Activated CD4-positive, alpha-beta T cell treated with anti-CD3 and anti-CD28 coated beads for 36 hours (primary cell): ENCODE data around the gene HSFX4. TPM values are rescaled to one million over a fixed set of nuclear protein-coding genes. Genes with fewer than 3 reads are reported as not detected.
"Not testable (repeated sequence)": the region's sequence is repeated elsewhere in the genome, so short reads cannot be mapped to it uniquely, and the experiment has no call there.

Experiments
- ATAC-seq: fragments of 200-7000 bp; cut with Tn5 transposase; one replicate; pipeline ENCODE4 v1.10.0; 2021; ENCODE audit warnings: mild to moderate bottlenecking, moderate library complexity
- CTCF ChIA-PET: fragments of 350-600 bp; sonication (Branson Sonifier 250); formaldehyde crosslinking; loops from one replicate; lab custom pipeline; 2021; ENCODE audit warnings: antibody characterized with exemption; lab: Charles Lee
- POLR2A ChIA-PET: fragments of 350-600 bp; sonication (Branson Sonifier 250); formaldehyde crosslinking; loops from one replicate; lab custom pipeline; 2021; ENCODE audit warnings: antibody characterized with exemption, inconsistent platforms; lab: Charles Lee
- DNase-seq: peaks from one replicate; pipeline ENCODE4 v3.0.0-alpha.2; 2020
- H3K27ac Mint-ChIP-seq: one replicate; pipeline ENCODE4 v1.8.0; 2021; ENCODE audit warnings: mixed read lengths
- H3K27me3 Mint-ChIP-seq: one replicate; pipeline ENCODE4 v1.8.0; 2021; ENCODE audit warnings: mixed read lengths
- H3K36me3 Mint-ChIP-seq: one replicate; pipeline ENCODE4 v1.8.0; 2021; ENCODE audit warnings: low read depth, mixed read lengths
- H3K4me1 Mint-ChIP-seq: one replicate; pipeline ENCODE4 v1.8.0; 2021; ENCODE audit warnings: mixed read lengths
- H3K4me3 Mint-ChIP-seq: one replicate; pipeline ENCODE4 v1.8.0; 2021; ENCODE audit warnings: mild to moderate bottlenecking, moderate library complexity, mixed read lengths
- H3K9me3 Mint-ChIP-seq: one replicate; pipeline ENCODE4 v1.8.0; 2021; ENCODE audit warnings: low read depth, mixed read lengths
- intact Hi-C, 2 experiments: fragments of 100-400 bp; cut with DNase I in 1 of 2; cut with micrococcal nuclease in 1 of 2; formaldehyde crosslinking; loops; one replicate each; pipeline versions ENCODE4 v1.14.2 to v1.15.1; 2022 to 2024; cut with DNase I, micrococcal nuclease
- total RNA-seq, 2 experiments: library from RNA; stranded (reverse); gene quantifications; one replicate each; pipeline ENCODE4 v1.2.3, GENCODE V29; 2021

Gene HSFX4, protein sequence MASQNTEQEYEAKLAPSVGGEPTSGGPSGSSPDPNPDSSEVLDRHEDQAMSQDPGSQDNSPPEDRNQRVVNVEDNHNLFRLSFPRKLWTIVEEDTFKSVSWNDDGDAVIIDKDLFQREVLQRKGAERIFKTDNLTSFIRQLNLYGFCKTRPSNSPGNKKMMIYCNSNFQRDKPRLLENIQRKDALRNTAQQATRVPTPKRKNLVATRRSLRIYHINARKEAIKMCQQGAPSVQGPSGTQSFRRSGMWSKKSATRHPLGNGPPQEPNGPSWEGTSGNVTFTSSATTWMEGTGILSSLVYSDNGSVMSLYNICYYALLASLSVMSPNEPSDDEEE
- total RNA-seq = not detected

DNA sequence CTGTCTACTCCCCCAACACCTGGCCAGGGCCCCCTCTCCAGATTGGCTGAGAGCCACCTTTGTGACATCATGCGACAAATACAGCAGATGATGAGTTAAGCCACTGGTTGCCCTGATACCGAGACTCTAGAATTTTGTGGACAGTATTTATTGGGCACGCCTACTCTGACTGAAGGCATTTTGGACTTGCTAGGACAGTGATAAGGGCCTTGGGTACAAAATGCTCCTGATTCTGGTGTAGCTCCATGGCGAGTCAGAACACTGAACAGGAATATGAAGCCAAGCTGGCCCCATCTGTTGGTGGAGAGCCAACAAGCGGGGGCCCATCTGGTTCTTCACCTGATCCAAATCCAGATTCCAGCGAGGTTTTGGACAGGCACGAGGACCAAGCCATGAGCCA lies at the start of gene HSFX4:
TSS of gene HSFX4 (plus strand) at position 174 of the 400 bp plus-strand sequence. CDS start at position 246, 72 bp downstream.
- H3K9me3 Mint-ChIP-seq, DNase-seq, CTCF ChIA-PET, H3K27me3 Mint-ChIP-seq, H3K4me3 Mint-ChIP-seq, POLR2A ChIA-PET, intact Hi-C loops, H3K4me1 Mint-ChIP-seq, H3K27ac Mint-ChIP-seq, ATAC-seq, H3K36me3 Mint-ChIP-seq: not testable (repeated sequence)

DNA sequence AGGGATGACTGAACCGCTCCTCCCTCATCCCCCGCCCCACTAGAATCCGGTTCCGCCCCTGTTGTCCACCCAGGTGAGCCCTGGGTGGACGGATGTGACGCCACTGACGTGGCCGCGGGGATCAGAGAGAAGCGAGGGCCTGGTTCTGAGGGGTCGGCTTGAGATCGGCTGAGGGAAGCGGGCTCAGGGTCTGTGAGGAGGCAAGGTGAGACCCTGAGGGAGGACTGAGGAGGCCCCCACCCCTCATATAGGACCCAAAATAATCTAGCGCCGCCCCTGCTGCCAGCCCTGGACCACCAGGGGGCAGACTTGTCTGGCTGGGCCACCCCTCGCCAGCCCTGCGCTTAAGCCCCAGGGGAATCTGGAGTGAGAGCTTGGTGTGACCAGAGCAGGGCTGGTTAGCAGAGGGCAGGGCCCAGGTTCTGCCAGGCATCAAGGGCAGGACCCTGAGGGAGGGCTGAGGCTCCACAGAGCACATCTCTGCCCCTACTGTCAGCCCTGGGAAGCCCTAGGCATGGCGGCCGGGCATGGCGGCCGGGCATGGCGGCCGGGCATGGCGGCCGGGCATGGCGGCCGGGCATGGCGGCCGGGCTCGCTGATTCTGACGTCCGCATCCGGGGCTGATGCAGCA lies 48.2 kb upstream of the HSFX4 start, which contains the start of gene MAGEA8:
TSS of gene MAGEA8 (plus strand) at position 103 of the 631 bp plus-strand sequence. CDS start 3,090 bp downstream, outside the sequence.
- Mint-ChIP-seq H3K27ac (no peak within 1 kb of the TSS), H3K27me3 (no peaks in the 10 kb centered on the region), H3K36me3 (no peaks in the 10 kb centered on the region), H3K4me1 (no peaks in the 10 kb centered on the region), H3K9me3 (no peaks in the 10 kb centered on the region), H3K4me3 (no peak within 1 kb of the TSS)
- ChIA-PET POLR2A (no interaction called here), CTCF (no interaction called here)
- intact Hi-C loops = no loop called here
- no peak for ATAC-seq
- DNase-seq = peak; percentile 40

DNA sequence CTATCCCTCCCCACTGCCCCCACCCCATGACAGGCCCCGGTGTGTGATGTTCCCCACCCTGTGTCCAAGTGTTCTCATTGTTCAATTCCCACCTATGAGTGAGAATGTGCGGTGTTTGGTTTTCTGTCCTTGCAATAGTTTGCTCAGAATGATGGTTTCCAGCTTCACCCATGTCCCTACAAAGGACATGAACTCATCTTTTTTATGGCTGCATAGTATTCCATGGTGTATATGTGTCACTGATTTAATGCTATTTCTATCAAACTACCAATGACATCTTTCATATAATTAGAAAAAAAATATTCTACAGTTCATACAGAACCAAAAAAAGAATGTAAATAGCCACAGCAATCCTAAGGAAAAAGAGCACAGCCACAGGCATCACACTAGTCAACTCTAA lies 38.5 kb upstream of the HSFX4 start:
- H3K27ac Mint-ChIP-seq, ATAC-seq, H3K27me3 Mint-ChIP-seq, DNase-seq, H3K9me3 Mint-ChIP-seq, H3K4me1 Mint-ChIP-seq, CTCF ChIA-PET, H3K36me3 Mint-ChIP-seq, intact Hi-C loops, H3K4me3 Mint-ChIP-seq, POLR2A ChIA-PET: not testable (repeated sequence)

DNA sequence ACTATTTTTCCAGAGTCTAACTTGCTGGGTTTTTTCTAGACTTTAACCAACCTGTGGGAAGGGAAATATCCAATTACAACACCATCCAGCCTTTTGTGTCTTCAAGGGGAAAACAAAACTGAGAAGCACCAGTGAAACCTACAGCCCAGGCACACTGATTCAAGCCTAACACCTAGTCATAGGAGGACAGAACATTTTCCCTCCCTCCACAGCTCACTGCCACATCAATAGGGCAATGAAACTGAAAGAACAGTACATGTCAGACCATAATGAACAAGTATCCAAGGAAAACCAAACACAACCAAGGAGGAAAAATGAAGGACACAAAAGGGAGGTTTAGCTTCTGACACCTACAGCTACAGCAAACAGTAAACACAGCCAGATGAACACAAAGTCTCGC lies 30.8 kb upstream of the HSFX4 start:
- POLR2A ChIA-PET = no interaction called here
- peak; percentile 28 for DNase-seq
- Mint-ChIP-seq H3K27me3 (no peaks in the 10 kb centered on the region), H3K9me3 (peaks cover 6% of the 10 kb centered on the region), H3K36me3 (no peaks in the 10 kb centered on the region), H3K4me1 (peaks cover 9% of the 10 kb centered on the region), H3K27ac (no peak overlapping the region), H3K4me3 (no peak overlapping the region)
- CTCF ChIA-PET = interaction anchor here (0.8 to 1.6 kb wide), 2 partner anchors 12 to 18 kb away, joined by 4 read pairs; no protein-coding TSS in a partner anchor
- peak; percentile 91 for ATAC-seq
- intact Hi-C loops = no loop called here

DNA sequence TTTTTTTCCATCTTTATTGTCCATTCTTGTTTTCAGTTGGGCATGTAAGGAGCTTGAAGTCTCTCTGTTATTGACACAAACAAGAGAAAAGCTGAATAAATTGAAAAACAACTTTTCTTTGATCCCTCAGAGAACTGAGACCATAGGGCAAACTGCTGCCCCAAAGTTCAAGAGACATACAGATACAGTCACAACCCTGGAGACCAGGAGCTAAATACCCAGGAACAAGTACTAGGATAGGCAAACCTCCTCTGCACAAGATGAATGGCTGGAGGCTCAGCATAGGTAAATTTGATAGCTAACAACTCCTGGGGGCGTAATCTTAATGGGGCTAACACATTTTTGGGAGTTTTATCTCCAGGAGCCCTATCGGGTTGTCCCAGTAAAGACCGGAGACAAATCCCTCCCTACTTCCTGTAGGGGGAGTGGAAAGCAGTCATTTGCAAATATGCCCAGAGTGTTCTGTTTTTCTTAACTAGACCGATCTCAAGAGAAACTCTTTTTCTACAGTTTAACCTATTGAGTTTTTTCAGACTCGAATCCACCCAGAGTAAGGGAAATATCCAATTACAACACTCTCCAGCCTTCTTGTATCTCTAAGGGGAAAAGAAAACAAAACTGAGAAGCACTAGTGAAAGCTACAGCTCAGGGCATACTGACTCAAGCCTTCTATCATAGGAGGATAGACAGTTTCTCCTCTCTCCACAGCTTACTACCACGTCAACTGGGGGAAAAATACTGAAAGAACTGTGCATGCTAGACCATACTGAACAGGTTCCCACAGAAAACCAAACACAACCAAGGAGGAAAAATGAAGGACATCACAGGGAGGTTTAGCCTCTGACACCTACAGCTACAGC lies 25.3 kb upstream of the HSFX4 start:
- H3K4me3 Mint-ChIP-seq = peak overlapping the region; percentile 48
- no peaks in the 10 kb centered on the region for H3K9me3 Mint-ChIP-seq
- H3K4me1 Mint-ChIP-seq = peaks cover 8% of the 10 kb centered on the region
- intact Hi-C loops = loop anchor here in 1 of 2 experiments (5.0 kb wide), 1 partner anchor 67 kb away; no protein-coding TSS in a partner anchor
- ChIA-PET POLR2A (no interaction called here), CTCF (interaction anchor here (1.0 kb wide), 1 partner anchor 35 kb away, joined by 4 read pairs; the partner anchor contains the start of gene EOLA2)
- DNase-seq = no peak
- no peaks in the 10 kb centered on the region for H3K27me3 Mint-ChIP-seq
- peak overlapping the region; percentile 44 for H3K27ac Mint-ChIP-seq
- peaks cover 3% of the 10 kb centered on the region for H3K36me3 Mint-ChIP-seq
- peak; percentile 97 for ATAC-seq

DNA sequence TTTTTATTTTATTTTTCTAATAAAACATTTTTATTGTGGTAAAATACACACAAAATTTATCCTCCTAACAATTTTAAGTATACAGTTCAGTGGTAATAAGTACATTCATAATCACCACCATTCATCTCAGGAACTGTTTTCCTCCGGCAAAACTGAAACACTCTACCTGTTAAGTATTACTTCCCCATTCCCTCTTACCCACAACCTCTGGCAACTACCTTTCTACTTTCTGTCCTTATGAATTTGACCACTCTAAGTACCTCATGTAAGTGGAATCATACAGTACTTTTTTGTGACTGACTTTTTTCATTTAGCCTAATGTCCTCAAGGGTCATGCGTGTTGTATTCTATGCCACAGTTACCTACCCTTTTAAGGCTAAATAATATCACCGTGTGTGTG lies 21.1 kb upstream of the HSFX4 start:
- Mint-ChIP-seq H3K9me3 (no peaks in the 10 kb centered on the region), H3K27me3 (no peaks in the 10 kb centered on the region), H3K27ac (no peak overlapping the region), H3K36me3 (peaks cover 3% of the 10 kb centered on the region), H3K4me1 (peaks cover 8% of the 10 kb centered on the region), H3K4me3 (no peak overlapping the region)
- ATAC-seq = no peak
- POLR2A ChIA-PET = no interaction called here
- DNase-seq = no peak
- intact Hi-C loops = no loop called here
- CTCF ChIA-PET = no interaction called here

DNA sequence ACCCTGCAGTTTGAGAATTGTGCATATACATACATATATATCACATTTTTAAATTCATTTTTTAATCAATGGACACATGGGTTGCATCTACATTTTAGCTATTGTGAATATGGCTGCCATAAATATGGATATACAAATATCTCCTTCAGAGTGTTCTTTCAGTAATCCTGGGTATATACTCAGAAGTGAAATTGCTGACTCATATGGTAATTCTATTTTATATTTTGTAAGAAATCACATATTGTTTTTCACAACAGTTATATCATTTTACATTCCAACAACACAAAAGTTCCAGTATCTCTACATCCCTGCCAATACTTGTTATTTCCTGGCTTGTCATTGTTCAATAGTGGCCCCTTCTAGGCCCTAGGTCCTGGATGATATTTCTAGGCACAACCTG lies 20.6 kb upstream of the HSFX4 start:
- no peak for ATAC-seq
- Mint-ChIP-seq H3K4me3 (no peak overlapping the region), H3K4me1 (peaks cover 8% of the 10 kb centered on the region), H3K27me3 (no peaks in the 10 kb centered on the region), H3K9me3 (no peaks in the 10 kb centered on the region), H3K27ac (no peak overlapping the region), H3K36me3 (peaks cover 3% of the 10 kb centered on the region)
- ChIA-PET POLR2A (no interaction called here), CTCF (no interaction called here)
- no peak for DNase-seq
- intact Hi-C loops = no loop called here

DNA sequence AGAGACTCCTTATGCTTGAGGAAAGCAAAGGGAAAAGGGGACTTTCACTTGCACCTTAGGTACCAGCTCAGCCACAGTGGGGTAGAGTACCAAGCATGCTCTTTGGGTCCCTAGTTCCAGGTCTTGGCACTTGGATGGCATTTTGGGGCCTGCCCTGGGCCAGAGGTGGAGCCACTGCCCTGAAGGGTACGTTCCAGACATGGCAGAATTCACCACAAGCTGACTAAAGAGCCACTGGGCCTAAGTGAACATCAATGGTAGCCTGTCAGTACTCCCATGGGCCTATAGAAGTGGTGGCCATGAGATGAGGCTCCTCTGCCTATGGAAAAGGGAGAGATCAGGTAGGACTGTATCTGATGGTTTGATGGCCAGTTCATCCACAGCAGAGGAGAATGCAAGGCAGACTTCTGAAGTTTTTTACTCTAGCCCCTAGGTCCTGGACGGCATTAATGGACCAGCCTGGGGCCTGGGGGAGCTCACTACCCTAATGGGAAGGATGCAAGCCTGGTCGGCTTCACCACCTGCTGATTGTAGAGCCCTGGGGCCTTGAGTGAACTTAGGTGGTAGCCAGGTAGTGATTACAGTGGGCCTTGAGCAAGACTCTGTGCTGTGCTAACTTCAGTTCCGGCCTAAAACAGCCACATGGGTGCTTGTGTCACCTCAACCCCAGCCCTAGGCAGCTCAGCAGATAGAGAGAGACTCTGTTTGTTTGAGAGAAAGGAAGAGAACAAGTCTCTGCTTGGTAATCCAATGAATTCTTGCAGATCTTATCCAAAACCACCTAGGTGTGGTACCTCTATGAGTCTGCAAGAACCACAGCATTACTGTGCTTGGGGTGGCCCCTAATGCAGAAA lies 19.8 kb upstream of the HSFX4 start:
- Mint-ChIP-seq H3K27ac (no peak overlapping the region), H3K4me1 (peaks cover under 1% of the 10 kb centered on the region), H3K27me3 (no peaks in the 10 kb centered on the region), H3K4me3 (no peak overlapping the region), H3K9me3 (no peaks in the 10 kb centered on the region), H3K36me3 (peaks cover 3% of the 10 kb centered on the region)
- peak; percentile 21 for DNase-seq
- peak; percentile 92 for ATAC-seq
- ChIA-PET POLR2A (no interaction called here), CTCF (interaction anchor here (0.5 to 1.2 kb wide), 4 partner anchors 9 to 355 kb away, joined by 3 to 5 read pairs (median 4); partner anchors contain the start of gene EOLA2)
- intact Hi-C loops = no loop called here

DNA sequence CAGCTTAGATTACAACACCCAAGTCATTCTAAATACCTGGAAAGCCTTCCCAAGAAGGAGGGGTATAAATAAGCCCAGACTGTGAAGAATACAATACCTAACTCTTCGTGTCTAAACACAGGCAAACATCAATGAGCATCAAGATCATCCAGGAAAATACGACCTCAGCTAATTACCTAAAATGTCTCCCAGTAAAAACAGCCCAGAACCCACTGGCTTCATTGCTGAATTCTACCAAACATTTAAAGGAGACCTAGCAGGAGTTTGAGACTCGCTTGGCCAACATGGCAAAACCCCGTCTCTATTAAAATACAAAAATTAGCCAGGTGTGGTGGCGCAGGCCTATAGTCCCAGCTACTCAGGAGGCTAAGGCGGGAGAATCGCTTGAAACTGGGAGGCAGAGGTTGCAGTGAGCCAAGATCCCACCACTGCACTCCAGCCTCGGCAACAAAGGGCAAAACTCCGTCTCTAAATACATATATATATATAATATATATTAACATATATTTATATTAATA lies 19.1 kb upstream of the HSFX4 start:
- POLR2A ChIA-PET = no interaction called here
- DNase-seq (no peak), ATAC-seq (no peak)
- Mint-ChIP-seq H3K27ac (no peak overlapping the region), H3K27me3 (no peaks in the 10 kb centered on the region), H3K4me1 (no peaks in the 10 kb centered on the region), H3K4me3 (no peak overlapping the region), H3K9me3 (no peaks in the 10 kb centered on the region), H3K36me3 (peaks cover 3% of the 10 kb centered on the region)
- intact Hi-C loops = no loop called here
- CTCF ChIA-PET = interaction anchor here (0.8 to 1.2 kb wide), 3 partner anchors 10 to 28 kb away, joined by 3 to 5 read pairs (median 4); partner anchors contain the start of gene EOLA2

DNA sequence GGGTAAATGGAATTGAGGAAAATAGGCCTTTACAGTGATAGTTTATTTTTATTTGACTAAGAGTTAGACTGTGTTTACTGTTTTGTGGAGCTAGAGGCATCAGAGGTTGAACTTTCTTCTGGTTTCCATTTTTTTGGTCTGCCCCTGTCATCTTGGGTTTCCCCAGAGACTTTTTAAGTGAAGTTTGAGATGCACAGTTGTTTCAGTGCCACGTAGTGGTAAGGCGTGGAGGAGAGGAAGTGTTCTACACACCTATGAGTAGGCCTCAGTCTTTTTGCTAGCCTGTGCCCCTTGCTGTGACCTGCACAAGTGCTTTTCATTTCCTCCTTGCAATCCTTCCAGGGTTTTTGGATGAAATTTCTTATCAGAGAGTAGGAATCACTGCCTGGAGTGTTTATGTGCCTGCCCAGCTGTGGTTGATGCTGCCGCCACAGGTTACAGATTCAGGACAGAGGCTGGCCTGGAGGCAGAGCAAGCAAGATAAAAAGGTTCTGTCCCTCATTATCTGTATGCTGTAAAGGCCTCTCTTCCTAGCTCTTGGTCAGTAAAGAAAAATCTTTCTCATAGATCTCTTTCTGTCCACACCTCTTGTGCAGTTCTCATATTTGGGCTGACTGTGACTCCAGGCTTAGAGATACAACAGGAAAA lies 12.5 kb upstream of the HSFX4 start:
- no peaks in the 10 kb centered on the region for H3K9me3 Mint-ChIP-seq

More for the DNA sequence above, 12.5 kb upstream of the HSFX4 start:
- ChIA-PET CTCF (interaction anchor here (1.6 kb wide), 1 partner anchor 17 kb away, joined by 4 read pairs; no protein-coding TSS in a partner anchor), POLR2A (no interaction called here)
- Mint-ChIP-seq H3K27me3 (no peaks in the 10 kb centered on the region), H3K27ac (no peak overlapping the region), H3K4me1 (peaks cover 2% of the 10 kb centered on the region), H3K36me3 (no peaks in the 10 kb centered on the region), H3K4me3 (no peak overlapping the region)
- intact Hi-C loops = no loop called here
- ATAC-seq (peak; percentile 97), DNase-seq (peak; percentile 36)
